Liver (tissue), 9 donors: ENCODE results near the gene TTC33. TPM values are rescaled to one million over a fixed set of nuclear protein-coding genes. Genes with fewer than 3 reads are reported as not detected.

Experiments
- DNase-seq: peaks from one replicate; pipeline ENCODE4 v3.0.0-alpha.2; 2017; ENCODE audit warnings: low spot score
- H3K27ac ChIP-seq, 2 donors: one replicate each; pipeline ENCODE4 v1.7.0; 2013; ENCODE audit warnings: inconsistent platforms in 2 of 2, low read length in 2 of 2, control low read depth in 1 of 2, low read depth in 1 of 2, mild to moderate bottlenecking in 1 of 2
- H3K27me3 ChIP-seq, 4 donors: one replicate each; pipeline versions ENCODE4 v1.6.1 to v1.7.0; 2013; ENCODE audit warnings: low read length in 3 of 4, inconsistent platforms in 1 of 4, mild to moderate bottlenecking in 1 of 4, moderate library complexity in 1 of 4; ENCODE audit not compliant: control insufficient read depth in 4 of 4, insufficient read depth in 4 of 4
- H3K36me3 ChIP-seq, 4 donors: one replicate each; pipeline versions ENCODE4 v1.6.1 to v1.7.0; 2013; ENCODE audit warnings: low read length in 3 of 4, mild to moderate bottlenecking in 3 of 4, low read depth in 1 of 4, moderate library complexity in 1 of 4; ENCODE audit not compliant: control insufficient read depth in 4 of 4, insufficient read depth in 3 of 4
- H3K4me1 ChIP-seq, 4 donors: one replicate each; pipeline versions ENCODE4 v1.6.1 to v1.7.0; 2013; ENCODE audit warnings: low read length in 3 of 4, mild to moderate bottlenecking in 3 of 4, moderate library complexity in 1 of 4; ENCODE audit not compliant: control insufficient read depth in 4 of 4, insufficient read depth in 4 of 4
- H3K4me3 ChIP-seq, 3 donors: one replicate each; pipeline versions ENCODE4 v1.6.1 to v1.7.0; 2013; ENCODE audit warnings: low read length in 3 of 3, control low read depth in 1 of 3, low read depth in 1 of 3, mild to moderate bottlenecking in 1 of 3
- H3K9ac ChIP-seq, 2 donors: one replicate each; pipeline ENCODE4 v1.7.0; 2013; ENCODE audit warnings: low read length in 2 of 2, mild to moderate bottlenecking in 2 of 2, moderate library complexity in 2 of 2, control low read depth in 1 of 2, low read depth in 1 of 2
- H3K9me3 ChIP-seq, 4 donors: one replicate each; pipeline versions ENCODE4 v1.6.1 to v1.7.0; 2013; ENCODE audit warnings: low read length in 3 of 4; ENCODE audit not compliant: control insufficient read depth in 4 of 4
- EGR1 ChIP-seq, 2 donors: IDR thresholded peaks; 2 replicates each; pipeline ENCODE4 v1.6.1; 2016 to 2018; ENCODE audit warnings: antibody characterized with exemption in 2 of 2, low read depth in 2 of 2
- FOXA1 ChIP-seq: IDR thresholded peaks from 2 replicates; pipeline ENCODE4 v1.6.1; 2016; ENCODE audit warnings: antibody characterized with exemption
- FOXA2 ChIP-seq: IDR thresholded peaks from 2 replicates; pipeline ENCODE4 v1.6.1; 2016; ENCODE audit warnings: antibody characterized with exemption
- GABPA ChIP-seq, 2 donors: IDR thresholded peaks in 1 of 2; conservative IDR thresholded peaks in 1 of 2; 2 replicates each; pipeline ENCODE4 v1.6.1; 2016; ENCODE audit warnings: antibody characterized with exemption in 2 of 2, mild to moderate bottlenecking in 1 of 2, moderate library complexity in 1 of 2
- HNF4A ChIP-seq, 2 donors: conservative IDR thresholded peaks; 2 replicates each; pipeline ENCODE4 v1.6.1; 2016; ENCODE audit warnings: antibody characterized with exemption in 2 of 2, mild to moderate bottlenecking in 2 of 2
- HNF4G ChIP-seq: IDR thresholded peaks from 2 replicates; pipeline ENCODE4 v1.6.1; 2016; ENCODE audit warnings: antibody characterized with exemption
- JUND ChIP-seq, 2 donors: IDR thresholded peaks; 2 replicates each; pipeline ENCODE4 v1.6.1; 2016; ENCODE audit warnings: antibody characterized with exemption in 2 of 2
- NR2F2 ChIP-seq: IDR thresholded peaks from 2 replicates; pipeline ENCODE4 v1.6.1; 2016; ENCODE audit warnings: antibody characterized with exemption
- RAD21 ChIP-seq, 2 donors: IDR thresholded peaks; 2 replicates each; pipeline ENCODE4 v1.6.1; 2016; ENCODE audit warnings: antibody characterized with exemption in 2 of 2, mild to moderate bottlenecking in 2 of 2
- RXRA ChIP-seq, 2 donors: IDR thresholded peaks; 2 replicates each; pipeline ENCODE4 v1.6.1; 2017 to 2018; ENCODE audit warnings: antibody characterized with exemption in 2 of 2, mild to moderate bottlenecking in 1 of 2
- SP1 ChIP-seq: IDR thresholded peaks from 2 replicates; pipeline ENCODE4 v1.6.1; 2018; ENCODE audit warnings: antibody characterized with exemption, mild to moderate bottlenecking
- TAF1 ChIP-seq: conservative IDR thresholded peaks from 2 replicates; pipeline ENCODE4 v1.6.1; 2016; ENCODE audit warnings: antibody characterized with exemption, mild to moderate bottlenecking
- YY1 ChIP-seq: IDR thresholded peaks from 2 replicates; pipeline ENCODE4 v1.6.1; 2016; ENCODE audit warnings: antibody characterized with exemption, mild to moderate bottlenecking
- WGBS: extraction: QIAGEN DNeasy Blood & Tissue Kit; methylation state at CpG from one replicate; pipeline ENCODE4 v1.1.7; 2013; 5-methylcytosine and 5-hydroxymethylcytosine counted together
- polyA plus RNA-seq, 2 donors: library from polyadenylated mRNA; stranded (reverse) in 1 of 2; unstranded in 1 of 2; fragments of 200-250 nt in 1 of 2; fragments of >200 nt in 1 of 2; fragmentation: Nextera tagmentation in 1 of 2; extraction: Ambion mirVana in 1 of 2; gene quantifications; one replicate each; pipeline versions ENCODE4 v1.2.1 to v1.2.3, GENCODE V29; 2013 to 2015
- total RNA-seq, 2 donors: library from RNA; depleted of rRNA; stranded (reverse); fragments of >200 nt; gene quantifications; one replicate each; pipeline ENCODE4 v1.2.3, GENCODE V29; 2014
- TF ChIP-seq, protein P1 (sequence below): fragments of 150-350 bp; IDR thresholded peaks from 2 replicates; pipeline ENCODE4 v1.5.1; 2017; ENCODE audit warnings: improper control_type of control experiment, low read depth, low read length; ENCODE audit not compliant: missing input control
- TF ChIP-seq, protein P2 (sequence below): IDR thresholded peaks from 2 replicates; pipeline ENCODE4 v1.6.1; 2016; ENCODE audit warnings: antibody characterized with exemption
- TF ChIP-seq, protein P3 (sequence below): IDR thresholded peaks from 2 replicates; pipeline ENCODE4 v1.6.1; 2016; ENCODE audit warnings: antibody characterized with exemption
- TF ChIP-seq, protein P4 (sequence below): IDR thresholded peaks from 2 replicates; pipeline ENCODE4 v1.6.1; 2016; ENCODE audit warnings: antibody characterized with exemption
- TF ChIP-seq, protein P5 (sequence below): IDR thresholded peaks from 2 replicates; pipeline ENCODE4 v1.6.1; 2016; ENCODE audit warnings: antibody characterized with exemption, mild to moderate bottlenecking
- donor health status: healthy.
- donor health status: healthy.
- donor health status: healthy.
- donor health status: healthy.
- donor health status: healthy.

TTC33 gene
- total and polyA plus RNA-seq, 4 donors = 4.3 to 12.0 (median 7.6) TPM

DNA sequence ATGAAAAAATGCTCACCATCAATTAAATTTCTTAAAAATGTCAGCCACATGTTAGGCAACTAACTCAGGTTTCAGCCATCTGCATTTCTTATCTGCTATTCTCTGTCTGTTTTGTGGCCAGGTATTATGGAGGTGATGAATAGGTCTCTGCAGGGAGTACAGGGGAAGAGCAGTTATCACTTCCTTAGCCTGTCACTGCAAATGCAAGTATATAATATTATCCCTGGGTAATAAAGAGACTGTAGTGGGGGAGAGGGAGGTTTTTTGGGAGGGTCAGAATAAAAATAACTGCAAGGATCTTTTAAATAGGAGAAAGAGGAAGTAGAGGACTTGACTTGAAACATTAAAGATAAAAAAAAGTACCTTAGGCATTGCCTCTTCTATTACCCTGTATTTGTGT is 125.6 kb downstream of the TTC33 start:
- no peaks in the 10 kb centered on the region for H3K9me3 ChIP-seq
- H3K9ac ChIP-seq = no peak overlapping the region
- H3K27me3 ChIP-seq = no peaks in the 10 kb centered on the region
- H3K36me3 ChIP-seq = no peaks in the 10 kb centered on the region
- TF ChIP-seq HNF4A (conservative IDR thresholded peaks at IDR 0.05) (no peak), TAF1 (no peak), NR2F2 (no peak), YY1 (no peak), GABPA (IDR thresholded peaks at IDR 0.05 in 1 of 2, conservative IDR thresholded peaks at IDR 0.05 in 1 of 2) (no peak), EGR1 (IDR thresholded peaks at IDR 0.05; ENCODE audit: low read depth in 2 of 2) (no peak), RXRA (IDR thresholded peaks at IDR 0.05) (no peak), SP1 (no peak), JUND (IDR thresholded peaks at IDR 0.05) (no peak), FOXA1 (no peak), FOXA2 (no peak)
- TF ChIP-seq, protein P1, sequence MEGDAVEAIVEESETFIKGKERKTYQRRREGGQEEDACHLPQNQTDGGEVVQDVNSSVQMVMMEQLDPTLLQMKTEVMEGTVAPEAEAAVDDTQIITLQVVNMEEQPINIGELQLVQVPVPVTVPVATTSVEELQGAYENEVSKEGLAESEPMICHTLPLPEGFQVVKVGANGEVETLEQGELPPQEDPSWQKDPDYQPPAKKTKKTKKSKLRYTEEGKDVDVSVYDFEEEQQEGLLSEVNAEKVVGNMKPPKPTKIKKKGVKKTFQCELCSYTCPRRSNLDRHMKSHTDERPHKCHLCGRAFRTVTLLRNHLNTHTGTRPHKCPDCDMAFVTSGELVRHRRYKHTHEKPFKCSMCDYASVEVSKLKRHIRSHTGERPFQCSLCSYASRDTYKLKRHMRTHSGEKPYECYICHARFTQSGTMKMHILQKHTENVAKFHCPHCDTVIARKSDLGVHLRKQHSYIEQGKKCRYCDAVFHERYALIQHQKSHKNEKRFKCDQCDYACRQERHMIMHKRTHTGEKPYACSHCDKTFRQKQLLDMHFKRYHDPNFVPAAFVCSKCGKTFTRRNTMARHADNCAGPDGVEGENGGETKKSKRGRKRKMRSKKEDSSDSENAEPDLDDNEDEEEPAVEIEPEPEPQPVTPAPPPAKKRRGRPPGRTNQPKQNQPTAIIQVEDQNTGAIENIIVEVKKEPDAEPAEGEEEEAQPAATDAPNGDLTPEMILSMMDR = no peak
- TF ChIP-seq, protein P2, sequence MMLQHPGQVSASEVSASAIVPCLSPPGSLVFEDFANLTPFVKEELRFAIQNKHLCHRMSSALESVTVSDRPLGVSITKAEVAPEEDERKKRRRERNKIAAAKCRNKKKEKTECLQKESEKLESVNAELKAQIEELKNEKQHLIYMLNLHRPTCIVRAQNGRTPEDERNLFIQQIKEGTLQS = no peak
- TF ChIP-seq, protein P3, sequence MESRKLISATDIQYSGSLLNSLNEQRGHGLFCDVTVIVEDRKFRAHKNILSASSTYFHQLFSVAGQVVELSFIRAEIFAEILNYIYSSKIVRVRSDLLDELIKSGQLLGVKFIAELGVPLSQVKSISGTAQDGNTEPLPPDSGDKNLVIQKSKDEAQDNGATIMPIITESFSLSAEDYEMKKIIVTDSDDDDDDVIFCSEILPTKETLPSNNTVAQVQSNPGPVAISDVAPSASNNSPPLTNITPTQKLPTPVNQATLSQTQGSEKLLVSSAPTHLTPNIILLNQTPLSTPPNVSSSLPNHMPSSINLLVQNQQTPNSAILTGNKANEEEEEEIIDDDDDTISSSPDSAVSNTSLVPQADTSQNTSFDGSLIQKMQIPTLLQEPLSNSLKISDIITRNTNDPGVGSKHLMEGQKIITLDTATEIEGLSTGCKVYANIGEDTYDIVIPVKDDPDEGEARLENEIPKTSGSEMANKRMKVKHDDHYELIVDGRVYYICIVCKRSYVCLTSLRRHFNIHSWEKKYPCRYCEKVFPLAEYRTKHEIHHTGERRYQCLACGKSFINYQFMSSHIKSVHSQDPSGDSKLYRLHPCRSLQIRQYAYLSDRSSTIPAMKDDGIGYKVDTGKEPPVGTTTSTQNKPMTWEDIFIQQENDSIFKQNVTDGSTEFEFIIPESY = no peak
- no peak for DNase-seq
- no peak overlapping the region for H3K27ac ChIP-seq
- H3K4me1 ChIP-seq = no peaks in the 10 kb centered on the region
- H3K4me3 ChIP-seq = no peak overlapping the region

DNA sequence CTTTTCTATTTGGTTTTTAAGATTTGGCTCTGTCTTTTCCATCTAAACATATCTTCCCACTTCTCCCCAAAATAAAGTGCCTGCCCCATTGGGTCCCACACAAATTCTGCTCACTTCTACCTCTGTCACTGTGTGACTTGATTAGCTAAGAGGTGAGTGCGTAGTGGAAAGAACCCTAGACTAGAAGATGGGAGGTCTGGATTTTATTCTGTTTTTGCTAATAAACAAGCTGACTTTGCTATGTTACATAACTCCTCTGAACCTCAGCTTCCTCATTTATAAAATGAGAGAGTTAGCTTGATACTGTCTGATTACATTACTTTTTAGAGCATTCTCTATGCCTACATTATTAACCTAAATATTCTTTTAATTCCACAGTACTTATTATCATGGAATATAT is 127.4 kb downstream of the TTC33 start:
- no peaks in the 10 kb centered on the region for H3K36me3 ChIP-seq
- no peaks in the 10 kb centered on the region for H3K27me3 ChIP-seq
- no peak overlapping the region for H3K9ac ChIP-seq
- TF ChIP-seq FOXA2 = no peak
- no peak for TF ChIP-seq RAD21 (IDR thresholded peaks at IDR 0.05)
- TF ChIP-seq RXRA (IDR thresholded peaks at IDR 0.05) = no peak
- TF ChIP-seq, protein P4, sequence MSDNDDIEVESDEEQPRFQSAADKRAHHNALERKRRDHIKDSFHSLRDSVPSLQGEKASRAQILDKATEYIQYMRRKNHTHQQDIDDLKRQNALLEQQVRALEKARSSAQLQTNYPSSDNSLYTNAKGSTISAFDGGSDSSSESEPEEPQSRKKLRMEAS = no peak
- TF ChIP-seq EGR1 (IDR thresholded peaks at IDR 0.05; ENCODE audit: low read depth in 2 of 2) = no peak
- TF ChIP-seq, protein P1 = no peak
- no peak for TF ChIP-seq JUND (IDR thresholded peaks at IDR 0.05)
- no peak for TF ChIP-seq GABPA (IDR thresholded peaks at IDR 0.05 in 1 of 2, conservative IDR thresholded peaks at IDR 0.05 in 1 of 2)
- TF ChIP-seq HNF4G = no peak
- TF ChIP-seq NR2F2 = no peak
- no peak for TF ChIP-seq YY1
- no peak for TF ChIP-seq TAF1
- no peak for TF ChIP-seq FOXA1
- TF ChIP-seq SP1 = no peak
- TF ChIP-seq, protein P3 = no peak
- TF ChIP-seq, protein P5, sequence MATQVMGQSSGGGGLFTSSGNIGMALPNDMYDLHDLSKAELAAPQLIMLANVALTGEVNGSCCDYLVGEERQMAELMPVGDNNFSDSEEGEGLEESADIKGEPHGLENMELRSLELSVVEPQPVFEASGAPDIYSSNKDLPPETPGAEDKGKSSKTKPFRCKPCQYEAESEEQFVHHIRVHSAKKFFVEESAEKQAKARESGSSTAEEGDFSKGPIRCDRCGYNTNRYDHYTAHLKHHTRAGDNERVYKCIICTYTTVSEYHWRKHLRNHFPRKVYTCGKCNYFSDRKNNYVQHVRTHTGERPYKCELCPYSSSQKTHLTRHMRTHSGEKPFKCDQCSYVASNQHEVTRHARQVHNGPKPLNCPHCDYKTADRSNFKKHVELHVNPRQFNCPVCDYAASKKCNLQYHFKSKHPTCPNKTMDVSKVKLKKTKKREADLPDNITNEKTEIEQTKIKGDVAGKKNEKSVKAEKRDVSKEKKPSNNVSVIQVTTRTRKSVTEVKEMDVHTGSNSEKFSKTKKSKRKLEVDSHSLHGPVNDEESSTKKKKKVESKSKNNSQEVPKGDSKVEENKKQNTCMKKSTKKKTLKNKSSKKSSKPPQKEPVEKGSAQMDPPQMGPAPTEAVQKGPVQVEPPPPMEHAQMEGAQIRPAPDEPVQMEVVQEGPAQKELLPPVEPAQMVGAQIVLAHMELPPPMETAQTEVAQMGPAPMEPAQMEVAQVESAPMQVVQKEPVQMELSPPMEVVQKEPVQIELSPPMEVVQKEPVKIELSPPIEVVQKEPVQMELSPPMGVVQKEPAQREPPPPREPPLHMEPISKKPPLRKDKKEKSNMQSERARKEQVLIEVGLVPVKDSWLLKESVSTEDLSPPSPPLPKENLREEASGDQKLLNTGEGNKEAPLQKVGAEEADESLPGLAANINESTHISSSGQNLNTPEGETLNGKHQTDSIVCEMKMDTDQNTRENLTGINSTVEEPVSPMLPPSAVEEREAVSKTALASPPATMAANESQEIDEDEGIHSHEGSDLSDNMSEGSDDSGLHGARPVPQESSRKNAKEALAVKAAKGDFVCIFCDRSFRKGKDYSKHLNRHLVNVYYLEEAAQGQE = no peak
- no peak for TF ChIP-seq HNF4A (conservative IDR thresholded peaks at IDR 0.05)
- TF ChIP-seq, protein P2 = no peak
- no peak overlapping the region for H3K27ac ChIP-seq
- no peaks in the 10 kb centered on the region for H3K9me3 ChIP-seq
- 90% methylated on average over 1 of the region's 1 CpG for WGBS
- no peak overlapping the region for H3K4me3 ChIP-seq
- no peaks in the 10 kb centered on the region for H3K4me1 ChIP-seq
- DNase-seq = no peak
